SHP77 treated with DMSO at 0.1 percent for 48 hours (cell line): ENCODE results near the gene NPAP1.
"Not testable (repeated sequence)": the region's sequence is repeated elsewhere in the genome, so short reads cannot be mapped to it uniquely, and the experiment has no call there.

Source experiments
- DNase-seq: peaks from one replicate; lab custom pipeline; 2025; lab: John Stamatoyannopoulos, UW

The NPAP1 gene

GRCh38 chr15:24675332-24676144 is at the start of gene NPAP1:
TSS of gene NPAP1 (plus strand) at chr15:24675775. CDS start at chr15:24675868, 93 bp downstream.
- DNase-seq: no peak

DNA sequence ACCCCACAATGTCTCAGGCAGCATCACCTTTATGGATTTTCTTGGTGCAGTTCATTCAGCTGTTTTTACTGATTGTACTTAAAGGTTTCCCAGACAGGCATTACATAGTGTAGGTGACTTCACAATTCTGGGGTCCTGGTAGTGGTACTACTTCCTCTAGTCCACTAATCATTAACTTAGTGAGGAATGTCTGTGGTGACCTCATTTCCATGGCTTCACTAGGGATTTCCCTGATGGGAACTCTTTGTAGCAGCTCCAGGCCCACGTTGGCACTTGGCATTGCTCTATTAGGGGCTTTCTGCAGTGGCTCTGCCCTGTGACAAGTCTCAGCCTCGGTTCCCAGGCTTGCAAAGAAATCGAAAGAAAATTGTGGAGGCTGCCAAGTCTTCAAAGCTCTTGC is 48.1 kb upstream of the NPAP1 start:
- DNase-seq: no peak

DNA sequence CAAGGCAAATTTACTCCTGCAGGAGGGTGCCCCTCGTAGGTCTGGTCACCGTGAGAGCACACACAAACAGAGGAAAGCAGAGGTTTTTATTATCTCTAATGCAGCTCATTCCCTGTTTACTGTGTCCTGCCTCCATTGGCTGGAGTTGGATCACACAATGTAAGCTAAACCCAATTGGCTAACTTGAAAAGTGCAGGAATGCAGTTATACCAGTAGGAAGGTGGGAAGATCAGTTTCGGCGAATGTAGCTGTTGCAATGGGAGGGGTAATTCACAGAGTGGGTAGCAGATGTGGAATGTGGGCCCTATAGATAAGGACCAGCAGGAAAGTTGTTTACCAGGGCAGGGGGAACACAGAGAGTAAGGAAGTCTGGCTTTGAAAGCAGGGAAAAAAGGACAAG is 42.5 kb upstream of the NPAP1 start:
- DNase-seq: no peak

- DNase-seq: not testable (repeated sequence)
Observed at GRCh38 chr15:24639412-24639811, 36.2 kb upstream of the NPAP1 start.

DNA sequence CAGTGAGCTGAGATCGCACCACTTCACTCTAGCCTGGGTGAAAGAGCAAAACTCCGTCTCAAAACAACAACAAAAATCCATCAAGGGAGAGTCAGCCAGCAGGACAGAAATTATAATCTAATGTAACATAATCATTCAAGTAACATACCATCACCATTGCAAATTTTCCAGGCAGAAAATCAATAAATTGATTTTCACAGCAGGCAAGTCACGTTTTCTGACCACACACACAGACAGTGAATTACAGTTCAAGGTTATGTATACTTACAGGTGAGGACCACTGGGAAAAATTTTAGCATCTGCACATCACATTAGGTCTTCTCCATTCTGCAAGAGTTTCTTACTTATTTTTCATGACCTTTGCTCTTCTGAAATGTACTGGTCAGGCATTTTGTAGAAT is 29.9 kb upstream of the NPAP1 start:
- DNase-seq: no peak

- DNase-seq: no peak
Observed at GRCh38 chr15:24659622-24660021, 16.0 kb upstream of the NPAP1 start.

DNA sequence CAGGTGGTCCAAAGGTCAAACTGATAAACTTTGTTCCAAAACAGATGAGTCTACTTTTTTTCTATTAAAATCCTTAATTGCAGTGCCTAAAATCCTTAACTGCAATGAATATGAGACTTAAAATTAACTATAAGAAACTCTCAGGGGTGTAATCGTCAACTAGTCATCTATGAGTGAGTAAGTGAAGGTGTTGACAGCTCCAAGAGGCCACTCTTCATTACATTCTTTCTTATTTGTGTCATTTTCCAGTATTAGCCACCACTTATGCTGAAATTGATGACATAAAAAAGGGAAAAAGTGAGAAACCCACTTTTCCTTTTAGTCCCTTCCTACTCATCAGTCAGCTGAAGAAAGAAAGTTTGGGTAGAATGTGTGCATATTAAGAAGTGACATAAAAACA is 12.6 kb upstream of the NPAP1 start:
- DNase-seq: no peak

- no peak for DNase-seq
Observed at GRCh38 chr15:24676431-24676830, 856 bp downstream of the NPAP1 start.

- no peak for DNase-seq
Observed at GRCh38 chr15:24678485-24678884, 2.9 kb downstream of the NPAP1 start.

- DNase-seq: no peak
Observed at GRCh38 chr15:24682002-24682401, 6.4 kb downstream of the NPAP1 start.

DNA sequence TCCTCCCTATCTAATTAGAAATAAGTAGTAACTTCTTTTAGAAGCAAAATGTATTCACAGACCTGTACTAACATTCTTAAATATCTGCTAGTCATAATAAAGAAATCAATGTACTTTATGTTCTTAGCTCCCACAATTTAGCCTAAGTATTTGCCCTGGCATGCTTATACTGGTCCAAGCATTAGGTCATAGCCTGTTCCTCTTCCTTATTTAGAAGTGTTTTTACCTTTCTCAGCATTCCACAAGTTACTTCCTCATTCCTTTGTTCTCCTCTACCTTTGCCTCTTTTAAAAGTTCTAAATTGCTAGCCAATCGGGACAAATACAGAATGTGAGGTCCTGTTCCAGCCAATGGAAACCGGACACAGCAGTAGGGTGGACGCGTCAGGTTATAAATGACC is 7.3 kb downstream of the NPAP1 start:
- not testable (repeated sequence) for DNase-seq

DNA sequence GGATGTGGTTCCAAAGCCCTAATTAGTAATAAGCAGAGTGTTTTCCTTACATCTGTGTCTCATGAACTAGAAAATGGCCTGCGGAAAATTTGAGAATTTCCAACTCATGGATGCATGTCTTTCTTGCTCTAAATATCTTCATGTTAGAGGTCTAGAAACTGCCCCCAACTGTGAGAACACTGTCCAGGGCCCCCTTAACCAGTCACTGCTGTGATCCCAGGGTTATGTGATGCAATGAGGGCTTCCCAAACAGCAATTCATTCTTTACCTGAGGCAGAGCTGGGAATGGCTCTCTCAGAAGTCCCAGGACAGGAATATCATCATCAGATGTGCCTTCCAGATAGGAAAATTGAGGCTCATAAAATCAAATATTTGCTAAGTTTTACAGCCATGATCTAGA is 8.2 kb downstream of the NPAP1 start:
- no peak for DNase-seq

DNA sequence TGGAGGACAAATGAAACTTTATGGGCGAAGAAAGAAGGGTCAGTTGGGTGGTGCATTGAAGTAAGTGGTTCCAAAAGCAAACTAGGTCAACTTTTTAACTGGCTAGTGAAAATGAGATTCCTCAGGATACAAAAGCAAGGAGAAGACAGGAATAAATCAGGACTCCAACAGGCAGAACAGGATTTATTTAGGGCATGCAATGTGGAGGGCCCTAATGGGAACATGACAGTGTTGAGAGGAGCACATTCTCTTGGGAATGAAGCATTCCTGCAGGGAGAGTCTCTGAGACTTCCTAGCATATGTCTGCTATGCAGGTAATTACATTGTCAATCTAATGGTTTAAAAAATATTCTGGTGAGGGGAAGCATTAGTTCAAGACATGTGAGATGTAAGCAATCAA is 8.7 kb downstream of the NPAP1 start:
- no peak for DNase-seq

DNA sequence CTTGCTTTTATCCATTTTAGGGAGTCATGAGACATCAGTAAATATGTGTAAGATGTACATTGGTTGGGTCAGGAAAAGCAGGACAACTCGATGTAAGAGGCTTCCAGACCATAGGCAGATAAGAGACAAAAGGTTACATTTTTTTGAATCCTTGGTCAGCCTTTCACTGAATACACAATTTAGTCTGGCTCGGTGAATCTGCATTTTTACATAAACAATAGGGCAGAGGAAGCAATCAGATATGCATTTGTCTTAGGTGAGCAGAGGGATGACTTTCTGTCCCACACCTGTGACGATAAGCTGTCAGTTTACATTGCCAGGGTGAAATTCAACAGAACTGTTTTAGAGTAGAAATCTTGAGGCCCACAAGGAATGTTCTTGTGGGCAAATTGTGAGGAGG is 20.6 kb downstream of the NPAP1 start:
- DNase-seq: no peak

DNA sequence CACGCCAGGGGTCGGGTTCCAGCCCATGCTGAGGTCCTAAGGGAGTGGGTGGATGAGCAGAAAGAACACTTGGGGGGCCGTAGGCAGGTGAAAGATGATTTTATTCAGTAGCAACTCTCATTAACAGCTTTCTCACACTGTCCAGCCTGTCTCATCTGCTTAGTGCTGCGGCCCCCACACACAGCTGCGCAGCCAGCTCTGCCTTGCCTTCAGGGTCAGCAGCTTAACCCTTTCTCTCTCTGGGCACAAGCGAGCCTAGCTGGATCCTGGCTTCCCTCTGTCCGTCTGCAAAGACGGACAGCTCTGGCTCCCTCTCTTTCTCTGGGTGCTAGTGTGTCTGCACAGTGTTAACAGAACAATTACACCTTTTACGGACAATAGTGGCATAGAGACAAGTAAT is 21.3 kb downstream of the NPAP1 start:
- DNase-seq: no peak

DNA sequence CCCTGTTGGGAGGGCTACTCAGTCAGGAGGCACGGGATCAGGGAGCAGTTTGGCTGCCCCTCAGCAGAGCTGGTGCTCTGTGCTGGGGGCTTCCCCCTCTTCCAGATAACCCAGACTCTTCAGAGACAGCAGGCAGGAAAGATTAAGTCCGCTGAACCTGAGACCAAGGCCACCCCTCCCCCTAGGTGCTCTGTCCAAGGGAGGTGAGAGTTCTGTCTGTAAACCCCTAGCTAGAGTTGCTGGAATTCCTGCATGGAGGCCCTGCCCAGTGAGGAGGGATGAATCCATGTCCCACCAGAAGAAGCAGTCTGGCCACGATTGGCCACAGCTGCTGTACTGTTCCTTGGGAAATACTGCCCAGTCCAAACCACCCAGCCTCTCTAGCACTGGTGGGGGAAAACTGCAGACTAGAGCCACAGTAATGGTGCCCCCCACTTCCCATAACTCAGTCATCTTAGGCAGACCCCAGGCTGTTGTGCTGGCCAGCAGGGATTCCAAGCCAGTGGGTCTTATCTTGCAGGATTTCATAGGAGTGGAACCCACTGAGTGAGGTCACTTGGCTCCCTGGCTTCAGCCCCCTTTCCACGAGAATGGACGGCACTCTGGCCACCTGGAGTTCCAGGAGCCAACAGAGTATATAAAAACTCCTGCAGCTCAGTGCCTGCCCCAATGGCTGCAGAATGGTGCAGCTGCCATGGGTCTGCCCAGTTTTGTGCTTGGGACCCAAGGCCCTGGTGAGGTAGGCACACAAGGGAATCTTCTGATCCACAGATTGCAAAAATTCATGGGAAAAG is 42.9 kb downstream of the NPAP1 start:
- DNase-seq: no peak

DNA sequence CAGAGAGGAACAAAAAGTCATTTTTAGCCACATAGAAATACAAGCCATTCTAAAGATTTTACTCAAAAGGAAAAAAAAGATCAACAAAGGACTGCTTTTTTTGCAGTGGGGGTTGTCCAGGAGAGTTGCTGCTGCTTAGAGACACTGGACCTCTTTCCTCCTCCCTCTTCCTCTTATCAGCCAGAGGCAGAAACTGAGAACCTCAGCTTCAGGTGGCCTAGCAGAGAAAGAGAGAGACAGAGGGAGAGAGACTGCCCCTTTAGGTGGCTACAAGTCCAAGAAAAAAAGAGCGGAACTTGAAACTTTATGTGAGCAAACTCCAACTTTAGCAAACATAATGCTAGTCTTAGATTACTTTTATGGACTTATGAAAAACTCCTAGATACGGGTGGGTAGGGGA is 54.2 kb downstream of the NPAP1 start:
- no peak for DNase-seq
